ENCODE data around the gene MX1.

The MX1 gene

GRCh38 chr21:41425954-41426675, at the start of gene MX1:
Gene MX1, plus strand, starts transcription at chr21:41426239. Its CDS starts 5,832 bp downstream, at chr21:41432071.
- no peak for TF ChIP-seq CTCF (IDR thresholded peaks at IDR 0.05; ENCODE audit: insufficient read depth, low read depth, low read length, missing control alignments)
- peak; percentile 97 for DNase-seq (ENCODE audit: low read depth)
- peak within 1 kb of the TSS; percentile 79 for H3K4me3 ChIP-seq (ENCODE audit: low read depth, low read length)

DNA sequence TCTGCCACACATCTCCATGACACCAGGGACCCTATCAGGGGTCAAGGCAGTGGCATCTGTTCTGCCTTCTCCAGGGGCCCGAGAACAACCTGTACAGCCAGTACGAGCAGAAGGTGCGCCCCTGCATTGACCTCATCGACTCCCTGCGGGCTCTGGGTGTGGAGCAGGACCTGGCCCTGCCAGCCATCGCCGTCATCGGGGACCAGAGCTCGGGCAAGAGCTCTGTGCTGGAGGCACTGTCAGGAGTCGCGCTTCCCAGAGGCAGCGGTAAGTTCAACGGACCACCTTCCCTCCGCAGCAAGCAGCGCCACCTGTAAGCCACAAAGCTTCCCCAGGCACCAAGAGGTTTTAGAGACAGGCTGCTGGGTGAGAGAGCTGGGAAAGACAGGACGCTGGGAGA, 48.3 kb upstream of the MX1 start:
- TF ChIP-seq CTCF (IDR thresholded peaks at IDR 0.05; ENCODE audit: insufficient read depth, low read depth, low read length, missing control alignments) = no peak
- H3K4me3 ChIP-seq (ENCODE audit: low read depth, low read length) = no peak overlapping the region
- no peak for DNase-seq (ENCODE audit: low read depth)

GRCh38 chr21:41378849-41379248, 47.2 kb upstream of the MX1 start:
- DNase-seq (ENCODE audit: low read depth) = no peak
- H3K4me3 ChIP-seq (ENCODE audit: low read depth, low read length) = no peak overlapping the region
- no peak for TF ChIP-seq CTCF (IDR thresholded peaks at IDR 0.05; ENCODE audit: insufficient read depth, low read depth, low read length, missing control alignments)

GRCh38 chr21:41379901-41380300, 46.1 kb upstream of the MX1 start:
- no peak for TF ChIP-seq CTCF (IDR thresholded peaks at IDR 0.05; ENCODE audit: insufficient read depth, low read depth, low read length, missing control alignments)
- H3K4me3 ChIP-seq (ENCODE audit: low read depth, low read length) = no peak overlapping the region
- no peak for DNase-seq (ENCODE audit: low read depth)

- TF ChIP-seq CTCF (IDR thresholded peaks at IDR 0.05; ENCODE audit: insufficient read depth, low read depth, low read length, missing control alignments) = no peak
- no peak for DNase-seq (ENCODE audit: low read depth)
- H3K4me3 ChIP-seq (ENCODE audit: low read depth, low read length) = no peak overlapping the region
These were observed 44.3 kb upstream of the MX1 start for GRCh38 chr21:41381731-41382130.

DNA sequence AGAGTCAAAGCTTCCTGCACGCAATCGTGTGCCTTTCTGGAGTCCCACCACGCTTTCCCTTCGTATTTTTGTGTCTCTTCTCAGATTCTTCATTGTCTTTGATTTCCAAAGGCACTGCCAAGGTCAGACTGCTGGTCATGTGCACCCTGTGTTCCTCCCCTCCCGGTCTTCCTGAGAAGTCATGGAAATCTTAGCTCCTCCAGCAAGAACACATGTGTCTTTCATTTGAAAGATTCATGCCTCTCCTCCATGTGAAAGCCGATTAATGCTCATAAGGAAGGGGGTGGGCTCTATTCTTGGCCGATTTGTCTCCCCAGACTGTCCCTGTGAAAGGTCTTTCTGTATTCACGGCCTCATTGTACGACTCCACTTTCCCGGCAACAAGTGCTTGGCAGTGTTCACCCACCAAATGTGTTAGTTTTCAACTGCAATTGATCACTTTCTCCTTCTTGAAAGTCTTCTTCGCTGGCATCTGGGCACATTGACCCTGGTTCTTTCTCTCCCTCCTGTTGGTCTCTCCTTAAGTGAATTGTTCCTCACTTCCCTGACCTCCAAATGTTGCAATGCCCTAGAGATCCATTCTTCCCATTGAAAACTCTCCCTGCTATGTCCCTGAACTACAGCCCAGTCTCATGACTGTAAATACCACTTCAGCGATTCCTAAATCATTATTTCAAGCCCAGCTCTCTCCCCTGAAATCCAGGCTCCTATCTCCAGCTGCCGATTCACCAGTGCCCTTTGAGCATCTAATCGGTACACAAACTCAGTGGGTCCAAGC, 38.8 kb upstream of the MX1 start:
- TF ChIP-seq CTCF (IDR thresholded peaks at IDR 0.05; ENCODE audit: insufficient read depth, low read depth, low read length, missing control alignments) = no peak
- H3K4me3 ChIP-seq (ENCODE audit: low read depth, low read length) = no peak overlapping the region
- no peak for DNase-seq (ENCODE audit: low read depth)
